Stimulated activated effector memory CD8-positive, alpha-beta T cell treated with anti-CD3 and anti-CD28 coated beads, Interleukin-12 subunit alpha, Interleukin-12 subunit beta, amount 100 ng/mL, for 72 hours (primary cell): ENCODE results near the gene FAM20C.
"Not testable (repeated sequence)": the region's sequence is repeated elsewhere in the genome, so short reads cannot be mapped to it uniquely, and the experiment has no call there.

Source experiments
- ATAC-seq: fragments of 150-1000 bp; cut with Tn5 transposase; 2 replicates; pipeline ENCODE4 v1.10.0; 2021
- DNase-seq, 2 donors: peaks; one replicate each; pipeline ENCODE4 v3.0.0; 2021 to 2022; ENCODE audit warnings: low spot score in 2 of 2
- H3K27ac Mint-ChIP-seq: one replicate; pipeline ENCODE4 v1.8.0; 2022; ENCODE audit warnings: mild to moderate bottlenecking, mixed read lengths
- H3K36me3 Mint-ChIP-seq: one replicate; pipeline ENCODE4 v1.8.0; 2022; ENCODE audit warnings: mild to moderate bottlenecking, mixed read lengths
- H3K4me1 Mint-ChIP-seq: one replicate; pipeline ENCODE4 v1.8.0; 2022; ENCODE audit warnings: mixed read lengths
- H3K4me3 Mint-ChIP-seq: one replicate; pipeline ENCODE4 v1.8.0; 2022; ENCODE audit warnings: mild to moderate bottlenecking, mixed read lengths
- H3K9me3 Mint-ChIP-seq: one replicate; pipeline ENCODE4 v1.8.0; 2022; ENCODE audit warnings: mixed read lengths

Gene FAM20C

GRCh38 chr7:241513-241912, 49.1 kb downstream of the FAM20C start:
- Mint-ChIP-seq H3K4me1 (no peaks in the 10 kb centered on the region), H3K9me3 (no peaks in the 10 kb centered on the region), H3K4me3 (no peak overlapping the region), H3K27ac (no peak overlapping the region), H3K36me3 (peaks cover 1% of the 10 kb centered on the region)
- DNase-seq: no peak
- no peak for ATAC-seq

DNA sequence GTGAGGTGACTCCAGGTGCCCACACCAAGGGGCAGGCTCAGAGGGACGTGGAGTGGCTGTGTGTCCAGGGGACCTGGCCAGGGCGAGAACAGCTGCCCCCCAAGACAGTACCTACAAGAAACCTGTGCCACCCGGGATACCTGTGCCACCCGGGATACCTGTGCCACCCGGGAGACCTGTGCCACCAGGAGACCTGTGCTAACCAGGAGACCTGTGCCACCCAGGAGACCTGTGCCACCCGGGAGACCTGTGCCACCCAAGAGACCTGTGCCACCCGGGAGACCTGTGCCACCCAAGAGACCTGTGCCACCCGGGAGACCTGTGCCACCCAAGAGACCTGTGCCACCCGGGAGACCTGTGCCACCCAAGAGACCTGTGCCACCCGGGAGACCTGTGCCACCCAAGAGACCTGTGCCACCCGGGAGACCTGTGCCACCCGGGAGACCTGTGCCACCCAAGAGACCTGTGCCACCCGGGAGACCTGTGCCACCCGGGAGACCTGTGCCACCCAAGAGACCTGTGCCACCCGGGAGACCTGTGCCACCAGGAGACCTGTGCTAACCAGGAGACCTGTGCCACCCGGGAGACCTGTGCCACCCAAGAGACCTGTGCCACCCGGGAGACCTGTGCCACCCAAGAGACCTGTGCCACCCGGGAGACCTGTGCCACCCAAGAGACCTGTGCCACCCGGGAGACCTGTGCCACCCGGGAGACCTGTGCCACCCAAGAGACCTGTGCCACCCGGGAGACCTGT, 50.6 kb downstream of the FAM20C start:
- not testable (repeated sequence) for DNase-seq

DNA sequence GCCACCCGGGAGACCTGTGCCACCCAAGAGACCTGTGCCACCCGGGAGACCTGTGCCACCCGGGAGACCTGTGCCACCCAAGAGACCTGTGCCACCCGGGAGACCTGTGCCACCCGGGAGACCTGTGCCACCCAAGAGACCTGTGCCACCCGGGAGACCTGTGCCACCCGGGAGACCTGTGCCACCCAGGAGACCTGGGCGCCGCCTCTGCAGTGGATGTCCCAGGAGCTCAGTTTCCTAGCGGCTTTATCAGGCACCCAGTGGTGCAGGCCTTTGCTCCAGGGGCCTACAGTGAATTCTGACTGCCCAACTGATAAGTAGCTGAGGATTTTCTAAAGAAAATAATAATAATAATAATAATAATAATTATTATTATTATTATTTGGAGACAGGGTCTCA, 51.2 kb downstream of the FAM20C start:
- not testable (repeated sequence) for DNase-seq, H3K27ac Mint-ChIP-seq, ATAC-seq

More for the DNA sequence above, 50.6 kb downstream of the FAM20C start:
- H3K9me3 Mint-ChIP-seq, H3K27ac Mint-ChIP-seq, ATAC-seq, H3K4me3 Mint-ChIP-seq, H3K36me3 Mint-ChIP-seq, H3K4me1 Mint-ChIP-seq: not testable (repeated sequence)

GRCh38 chr7:244974-245373, 52.6 kb downstream of the FAM20C start:
- ATAC-seq (no peak), DNase-seq (no peak)
- no peaks in the 10 kb centered on the region for H3K9me3 Mint-ChIP-seq
- H3K27ac Mint-ChIP-seq: no peak overlapping the region
- H3K36me3 Mint-ChIP-seq: peaks cover 6% of the 10 kb centered on the region
- H3K4me3 Mint-ChIP-seq: no peak overlapping the region
- no peaks in the 10 kb centered on the region for H3K4me1 Mint-ChIP-seq

More for the DNA sequence above, 51.2 kb downstream of the FAM20C start:
- H3K4me3 Mint-ChIP-seq, H3K4me1 Mint-ChIP-seq, H3K9me3 Mint-ChIP-seq, H3K36me3 Mint-ChIP-seq: not testable (repeated sequence)

DNA sequence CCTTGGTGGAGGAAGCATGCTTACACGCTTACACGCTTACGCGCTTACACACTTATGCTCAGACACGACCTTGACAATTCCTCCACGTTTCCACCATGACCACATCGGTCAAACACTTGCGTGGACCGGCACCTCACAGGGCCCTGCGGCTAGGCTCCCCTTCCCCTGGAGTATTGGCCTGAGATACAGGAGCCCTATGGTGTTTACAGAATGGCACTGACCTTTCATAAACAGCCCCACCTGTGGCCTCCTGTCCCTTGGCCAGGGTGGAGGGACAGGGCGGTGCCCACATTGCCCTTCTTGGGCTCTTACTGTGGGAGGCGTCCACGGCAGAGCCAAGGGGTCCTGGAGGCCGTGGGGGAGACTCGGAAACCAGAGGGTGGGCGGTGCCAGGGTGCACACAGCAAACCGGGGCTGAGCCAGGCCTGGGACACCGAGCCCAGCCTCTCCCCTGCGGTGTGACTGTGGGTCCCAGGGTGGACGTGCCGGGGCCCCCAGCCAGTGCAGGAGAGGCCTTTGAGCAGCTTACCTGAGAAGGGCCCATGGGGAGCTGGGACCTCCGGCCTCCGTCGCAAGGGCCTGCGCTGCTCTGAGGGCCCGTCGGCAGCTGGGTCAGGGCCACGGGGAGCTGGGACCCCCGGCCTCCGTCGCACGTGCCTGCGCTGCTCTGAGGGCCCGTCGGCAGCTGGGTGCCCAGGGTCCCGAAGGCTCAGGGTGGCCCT, 53.4 kb downstream of the FAM20C start:
- Mint-ChIP-seq H3K4me1 (no peaks in the 10 kb centered on the region), H3K27ac (no peak overlapping the region), H3K9me3 (no peaks in the 10 kb centered on the region), H3K4me3 (no peak overlapping the region), H3K36me3 (peaks cover 6% of the 10 kb centered on the region)
- DNase-seq (no peak), ATAC-seq (no peak)

DNA sequence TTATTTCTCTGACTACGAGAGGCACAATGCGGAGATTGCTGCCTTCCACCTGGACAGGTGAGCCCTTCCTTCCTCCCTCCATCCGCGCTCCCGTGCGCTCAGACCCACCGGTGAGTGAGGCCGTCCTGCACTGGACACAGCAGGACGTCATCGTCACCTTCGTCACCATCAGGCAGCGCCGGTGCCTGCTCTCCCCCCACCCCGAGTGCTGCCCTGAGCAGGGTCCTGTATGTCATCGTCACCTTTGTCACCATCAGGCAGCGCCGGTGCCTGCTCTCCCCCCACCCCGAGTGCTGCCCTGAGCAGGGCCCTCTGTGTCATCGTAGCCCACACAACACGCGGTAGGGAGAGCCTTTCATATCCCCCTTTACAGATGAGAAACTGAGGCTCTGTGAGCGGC, 54.1 kb downstream of the FAM20C start:
- DNase-seq (no peak), ATAC-seq (no peak)
- Mint-ChIP-seq H3K9me3 (no peaks in the 10 kb centered on the region), H3K4me1 (no peaks in the 10 kb centered on the region), H3K4me3 (no peak overlapping the region), H3K36me3 (peaks cover 6% of the 10 kb centered on the region), H3K27ac (no peak overlapping the region)

GRCh38 chr7:247181-247580, 54.8 kb downstream of the FAM20C start:
- Mint-ChIP-seq H3K4me1 (no peaks in the 10 kb centered on the region), H3K9me3 (no peaks in the 10 kb centered on the region), H3K27ac (no peak overlapping the region), H3K4me3 (no peak overlapping the region), H3K36me3 (peaks cover 6% of the 10 kb centered on the region)
- no peak for DNase-seq
- no peak for ATAC-seq

DNA sequence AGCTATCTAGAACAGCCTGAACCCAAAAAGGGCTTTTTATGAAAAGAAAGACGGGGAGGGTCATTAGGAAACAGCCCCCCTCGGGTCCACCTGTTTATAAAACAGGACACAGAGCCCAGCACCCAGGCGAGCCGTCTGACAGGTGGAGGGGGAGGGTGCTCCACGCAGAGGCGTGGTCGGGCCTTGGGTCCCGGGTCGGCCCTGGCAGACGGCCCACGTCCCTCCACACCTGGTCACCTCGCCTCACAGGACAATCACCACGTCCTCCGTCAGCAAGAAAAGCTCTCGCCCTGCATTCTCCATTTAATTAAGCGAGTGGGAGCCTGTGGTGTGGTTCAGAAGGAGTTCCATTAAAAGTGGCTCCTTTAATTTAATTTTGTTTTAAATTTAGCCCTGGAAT, 55.3 kb downstream of the FAM20C start:
- H3K9me3 Mint-ChIP-seq: no peaks in the 10 kb centered on the region
- H3K27ac Mint-ChIP-seq: no peak overlapping the region
- H3K4me1 Mint-ChIP-seq: no peaks in the 10 kb centered on the region
- no peak overlapping the region for H3K4me3 Mint-ChIP-seq
- ATAC-seq (no peak), DNase-seq (no peak)
- H3K36me3 Mint-ChIP-seq: peaks cover 6% of the 10 kb centered on the region

- H3K4me3 Mint-ChIP-seq: no peak overlapping the region
- no peak for DNase-seq
- no peak overlapping the region for H3K27ac Mint-ChIP-seq
- H3K9me3 Mint-ChIP-seq: no peaks in the 10 kb centered on the region
- H3K36me3 Mint-ChIP-seq: peaks cover 6% of the 10 kb centered on the region
- ATAC-seq: no peak
- H3K4me1 Mint-ChIP-seq: no peaks in the 10 kb centered on the region
Observed at GRCh38 chr7:248732-249435, 56.5 kb downstream of the FAM20C start.

- no peaks in the 10 kb centered on the region for H3K4me1 Mint-ChIP-seq
- DNase-seq (no peak), ATAC-seq (no peak)
- no peak overlapping the region for H3K27ac Mint-ChIP-seq
- no peak overlapping the region for H3K4me3 Mint-ChIP-seq
- peaks cover 6% of the 10 kb centered on the region for H3K36me3 Mint-ChIP-seq
- no peaks in the 10 kb centered on the region for H3K9me3 Mint-ChIP-seq
Observed at GRCh38 chr7:249989-250388, 57.6 kb downstream of the FAM20C start.

DNA sequence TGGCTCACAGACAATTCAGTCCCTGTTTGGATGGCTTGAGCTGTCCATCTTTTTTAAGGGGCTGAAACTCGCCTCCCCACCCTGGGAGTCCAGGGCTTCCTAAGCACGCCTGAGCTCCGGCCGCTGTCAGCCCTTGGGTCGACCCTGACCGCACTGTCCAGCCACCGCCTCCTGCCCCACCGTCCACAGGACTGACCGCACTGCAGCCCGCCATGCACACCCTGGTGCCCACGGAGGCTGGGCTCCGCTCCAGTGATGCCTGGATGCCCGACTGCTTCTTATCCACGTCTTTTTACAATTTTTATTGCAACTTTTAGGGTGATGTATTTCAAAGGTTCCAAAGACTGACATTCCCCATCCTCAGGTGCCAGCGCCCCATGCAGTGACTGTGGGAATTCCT, 58.2 kb downstream of the FAM20C start:
- Mint-ChIP-seq H3K4me3 (no peak overlapping the region), H3K4me1 (no peaks in the 10 kb centered on the region), H3K27ac (no peak overlapping the region), H3K36me3 (peaks cover 6% of the 10 kb centered on the region), H3K9me3 (no peaks in the 10 kb centered on the region)
- ATAC-seq (no peak), DNase-seq (no peak)

GRCh38 chr7:251005-251404, 58.6 kb downstream of the FAM20C start:
- no peak overlapping the region for H3K27ac Mint-ChIP-seq
- peak; percentile 46 for ATAC-seq
- peaks cover 6% of the 10 kb centered on the region for H3K36me3 Mint-ChIP-seq
- H3K9me3 Mint-ChIP-seq: no peaks in the 10 kb centered on the region
- H3K4me1 Mint-ChIP-seq: no peaks in the 10 kb centered on the region
- DNase-seq: no peak
- H3K4me3 Mint-ChIP-seq: no peak overlapping the region

DNA sequence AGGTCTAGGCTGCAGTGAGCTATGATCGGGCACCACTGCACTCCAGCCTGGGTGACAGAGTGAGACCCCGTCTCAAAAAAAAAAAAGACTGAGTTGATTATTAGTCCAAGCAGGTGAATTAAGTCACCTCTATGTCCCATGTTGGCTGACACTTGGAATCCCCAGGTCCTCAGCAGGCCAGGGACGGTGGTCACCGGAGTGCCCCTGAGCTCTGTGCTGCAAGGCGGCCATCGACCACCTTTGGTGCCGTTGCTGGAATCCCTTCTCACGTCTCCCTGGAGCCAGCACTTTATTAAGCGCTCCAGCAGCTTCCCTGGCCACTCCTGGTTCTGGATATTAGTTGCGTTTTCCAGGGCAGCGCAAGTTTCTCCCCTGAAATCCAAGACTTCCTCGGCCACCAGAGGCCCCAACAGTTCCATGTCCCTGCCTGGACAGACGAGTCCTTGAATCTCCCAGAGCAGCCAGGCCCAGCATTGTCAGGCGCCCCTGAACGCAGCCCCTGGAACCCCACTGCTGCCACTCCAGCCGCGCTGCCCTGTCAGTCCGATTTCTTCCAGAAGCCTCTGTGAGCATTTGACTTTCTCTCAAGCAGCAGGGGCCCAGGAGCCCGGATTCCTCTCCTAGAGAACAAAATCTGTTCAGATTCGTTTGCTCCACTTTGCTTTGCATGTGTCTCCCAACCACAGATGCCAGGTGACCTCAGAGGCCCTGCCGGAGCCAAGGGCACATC, 59.2 kb downstream of the FAM20C start:
- H3K27ac Mint-ChIP-seq: no peak overlapping the region
- H3K36me3 Mint-ChIP-seq: peaks cover 4% of the 10 kb centered on the region
- ATAC-seq: no peak
- no peak overlapping the region for H3K4me3 Mint-ChIP-seq
- no peaks in the 10 kb centered on the region for H3K9me3 Mint-ChIP-seq
- H3K4me1 Mint-ChIP-seq: no peaks in the 10 kb centered on the region
- no peak for DNase-seq

DNA sequence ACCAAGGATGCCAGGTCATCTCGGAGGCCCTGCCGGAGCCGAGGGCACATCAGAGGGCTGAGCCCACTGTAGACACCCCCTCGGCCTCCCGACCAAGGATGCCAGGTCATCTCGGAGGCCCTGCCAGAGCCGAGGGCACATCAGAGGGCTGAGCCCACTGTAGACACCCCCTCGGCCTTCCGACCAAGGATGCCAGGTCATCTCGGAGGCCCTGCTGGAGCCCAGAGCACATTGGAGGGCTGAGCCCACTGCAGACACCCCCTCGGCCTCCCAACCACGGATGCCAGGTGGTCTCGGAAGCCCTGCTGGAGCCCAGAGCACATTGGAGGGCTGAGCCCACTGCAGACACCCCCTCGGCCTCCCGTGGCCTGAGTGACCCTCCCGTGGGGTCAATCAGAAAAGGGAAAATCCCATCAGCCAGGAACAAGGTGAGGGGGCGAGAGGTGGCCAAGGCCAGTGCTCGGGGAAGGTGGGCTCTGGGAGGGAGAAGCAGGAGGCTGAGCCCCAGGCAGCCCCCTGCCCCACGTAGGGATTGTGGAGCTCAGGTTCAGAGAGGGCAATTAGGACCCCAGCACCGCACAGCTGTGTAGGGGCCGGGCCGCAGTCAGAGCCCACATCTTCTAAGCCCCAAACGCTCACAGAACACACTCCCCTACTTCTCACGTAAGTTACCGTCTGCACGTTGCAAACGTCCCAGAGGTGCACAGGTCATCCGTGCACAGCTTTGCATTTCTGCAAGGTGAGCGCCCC, 60.0 kb downstream of the FAM20C start:
- Mint-ChIP-seq H3K27ac (no peak overlapping the region), H3K9me3 (no peaks in the 10 kb centered on the region), H3K4me1 (no peaks in the 10 kb centered on the region), H3K36me3 (no peaks in the 10 kb centered on the region), H3K4me3 (no peak overlapping the region)
- DNase-seq (no peak), ATAC-seq (no peak)

DNA sequence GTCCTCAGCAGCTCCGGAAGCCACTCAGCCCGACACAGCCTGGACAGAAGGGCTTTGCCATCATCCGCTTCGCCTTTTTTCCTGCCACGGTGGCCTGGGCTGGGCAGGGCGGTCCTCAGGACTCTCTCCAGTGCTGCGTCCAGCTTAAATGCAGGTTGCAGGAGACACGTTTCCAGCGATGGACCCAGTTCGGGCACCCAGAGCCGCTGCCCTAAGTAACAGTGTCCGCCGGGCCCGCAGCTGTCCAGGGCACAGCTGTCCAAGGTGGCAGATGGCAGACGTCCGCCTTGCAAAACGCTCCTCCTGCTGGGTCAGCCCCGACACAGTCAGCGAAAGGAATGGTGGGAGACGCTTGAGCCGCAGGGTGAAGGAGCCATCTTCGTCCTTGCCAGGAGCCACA, 60.6 kb downstream of the FAM20C start:
- Mint-ChIP-seq H3K27ac (no peak overlapping the region), H3K36me3 (no peaks in the 10 kb centered on the region), H3K9me3 (no peaks in the 10 kb centered on the region), H3K4me1 (no peaks in the 10 kb centered on the region), H3K4me3 (no peak overlapping the region)
- DNase-seq (no peak), ATAC-seq (no peak)
